NCI-H1436 (cell line): Measurements from ENCODE around the gene HAO1.

ENCODE experiments used
- DNase-seq: peaks from one replicate; lab custom pipeline; 2025; lab: John Stamatoyannopoulos, UW

The HAO1 gene

GRCh38 chr20:7926767-7927166, 13.5 kb downstream of the HAO1 start:
- DNase-seq: peak; percentile 12

GRCh38 chr20:7926323-7926722, 13.9 kb downstream of the HAO1 start:
- no peak for DNase-seq

- DNase-seq: no peak
These were observed 15.6 kb downstream of the HAO1 start for GRCh38 chr20:7924692-7925091.

GRCh38 chr20:7916648-7917047, 23.6 kb downstream of the HAO1 start:
- DNase-seq: no peak

- no peak for DNase-seq
These were observed 27.7 kb downstream of the HAO1 start for GRCh38 chr20:7912551-7912950.

GRCh38 chr20:7911586-7912330, 28.5 kb downstream of the HAO1 start:
- DNase-seq: no peak

DNA sequence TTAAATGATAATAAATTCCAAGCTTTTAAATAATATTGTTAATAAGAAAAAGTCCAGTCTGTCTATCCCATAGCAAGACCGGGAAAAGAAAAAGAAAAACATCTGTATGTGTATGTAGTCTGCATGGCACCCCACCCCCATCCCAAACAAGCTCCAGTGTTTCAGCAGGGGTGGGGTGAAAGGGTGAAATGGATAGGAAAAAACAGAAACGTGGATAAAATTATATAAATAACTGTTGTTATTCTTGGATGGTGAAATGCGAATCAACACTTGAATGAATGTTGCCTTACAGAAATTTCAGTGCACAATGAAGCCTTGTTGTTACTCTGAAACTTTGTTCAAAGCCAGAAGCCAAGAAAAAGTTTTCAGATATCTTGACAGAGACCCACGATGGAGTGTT, 31.4 kb downstream of the HAO1 start:
- no peak for DNase-seq

- DNase-seq: no peak
These were observed 36.8 kb downstream of the HAO1 start for GRCh38 chr20:7903429-7903828.

- no peak for DNase-seq
These were observed 37.4 kb downstream of the HAO1 start for GRCh38 chr20:7902879-7903278.

GRCh38 chr20:7897781-7898364, 42.4 kb downstream of the HAO1 start:
- DNase-seq: no peak

- DNase-seq: no peak
These were observed 47.1 kb downstream of the HAO1 start for GRCh38 chr20:7893014-7893730.

- no peak for DNase-seq
These were observed 48.6 kb downstream of the HAO1 start for GRCh38 chr20:7891705-7892104.

DNA sequence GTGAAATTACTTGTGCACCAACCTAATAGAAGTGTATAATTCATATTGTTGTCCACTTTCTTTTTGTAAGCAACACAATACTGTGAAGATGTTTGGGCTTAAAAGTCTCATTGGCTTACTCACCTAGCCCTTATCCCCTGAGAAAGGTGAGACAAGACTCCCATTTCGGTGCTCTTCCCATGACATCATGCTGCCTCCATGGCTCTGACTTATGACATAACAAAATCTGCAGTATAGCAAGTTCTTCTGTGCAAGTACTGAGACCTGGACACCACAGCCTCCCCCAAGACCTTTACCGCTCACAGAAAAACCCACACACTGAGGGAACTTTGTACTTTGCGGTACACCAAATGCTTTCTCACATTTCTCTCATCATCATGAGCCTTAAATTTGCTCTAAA, 50.5 kb downstream of the HAO1 start:
- DNase-seq: no peak

DNA sequence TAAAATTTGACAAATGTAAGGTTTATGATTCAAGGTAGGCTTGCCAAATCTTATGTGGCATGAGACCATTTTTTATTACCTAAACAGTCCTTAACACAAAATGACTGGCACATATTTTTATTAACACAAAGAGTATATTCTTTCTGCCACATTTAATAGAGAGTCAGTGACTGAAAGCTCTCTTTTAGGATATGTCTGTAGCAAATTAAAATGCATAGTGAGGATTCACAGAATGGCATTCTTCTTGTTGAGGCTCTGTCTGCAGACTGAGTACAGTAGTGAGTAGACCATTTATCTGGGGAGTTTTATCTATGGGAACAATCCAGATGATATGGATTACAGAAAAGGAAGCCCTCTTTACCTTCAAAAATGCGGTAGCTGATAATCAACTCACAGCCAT, 56.5 kb downstream of the HAO1 start:
- no peak for DNase-seq

- DNase-seq: no peak
These were observed 56.9 kb downstream of the HAO1 start for GRCh38 chr20:7883309-7883708.

GRCh38 chr20:7882076-7882475, 58.2 kb downstream of the HAO1 start:
- DNase-seq: no peak

- no peak for DNase-seq
These were observed 58.7 kb downstream of the HAO1 start for GRCh38 chr20:7881551-7881950.

GRCh38 chr20:7879883-7880282, 60.4 kb downstream of the HAO1 start:
- DNase-seq: no peak

GRCh38 chr20:7868108-7868507, 72.2 kb downstream of the HAO1 start:
- DNase-seq: no peak

DNA sequence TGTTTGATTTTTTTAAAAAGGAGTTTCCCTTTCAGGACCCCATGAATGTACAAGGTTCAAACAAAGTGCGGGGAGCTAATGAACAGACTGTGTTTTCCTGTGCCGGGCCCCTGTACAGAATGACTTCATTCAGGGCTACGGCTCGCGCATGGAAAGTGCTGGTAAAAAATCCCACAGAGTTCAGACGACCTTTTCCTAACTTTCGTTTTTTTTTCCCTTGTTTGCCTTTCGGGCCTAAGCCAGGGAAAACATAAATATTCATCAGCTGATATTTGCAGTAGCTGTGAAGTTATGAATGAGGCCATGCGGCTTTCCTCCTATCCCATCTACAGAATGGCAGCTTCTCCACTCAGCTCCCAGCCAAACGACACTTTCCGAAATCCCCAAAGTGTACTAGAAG, 74.0 kb downstream of the HAO1 start:
- DNase-seq: no peak

DNA sequence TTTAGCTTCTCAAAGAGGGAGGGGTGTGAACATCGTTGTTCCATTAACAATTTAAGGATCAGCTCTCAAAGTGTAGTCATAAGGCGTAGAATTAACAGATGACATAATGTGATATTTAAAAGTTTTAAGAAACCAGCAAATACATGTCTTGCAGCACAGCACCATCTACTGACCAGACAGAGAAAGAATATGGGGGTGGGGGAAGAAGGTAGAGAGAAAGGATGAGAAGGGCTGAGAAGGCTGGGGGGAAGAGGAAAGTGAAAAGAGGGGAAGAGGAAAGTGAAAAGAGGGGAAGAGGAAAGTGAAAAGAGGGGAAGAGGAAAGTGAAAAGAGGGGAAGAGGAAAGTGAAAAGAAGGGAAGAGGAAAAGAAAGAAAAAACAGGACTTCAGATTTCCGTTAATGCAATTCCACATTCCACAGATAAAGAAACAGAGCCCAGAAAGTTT, 80.9 kb downstream of the HAO1 start:
- DNase-seq: peak; percentile 54

DNA sequence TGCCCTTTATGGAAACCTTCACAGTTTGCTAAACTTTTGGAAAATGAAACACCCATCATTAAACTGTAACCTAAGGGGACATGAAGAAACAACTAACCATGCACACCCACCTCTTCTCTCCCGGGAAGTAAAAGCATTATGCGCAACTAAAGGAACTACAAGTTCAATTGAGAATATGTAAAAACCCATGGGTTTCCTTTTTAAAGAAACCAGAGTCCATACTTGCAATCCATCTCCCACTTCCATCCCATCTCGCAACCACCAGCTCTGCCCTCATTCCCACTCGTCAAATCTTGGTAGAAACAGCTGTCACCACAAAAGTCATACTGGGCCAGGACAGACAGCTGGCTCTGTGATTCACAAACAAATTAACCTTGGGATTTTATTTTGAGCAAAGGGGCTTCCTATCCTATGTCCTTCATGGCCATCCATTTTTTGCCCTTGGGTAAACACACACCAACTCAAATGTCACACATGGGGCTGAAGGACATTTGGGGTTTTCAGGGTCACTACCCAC, 81.5 kb downstream of the HAO1 start:
- no peak for DNase-seq

DNA sequence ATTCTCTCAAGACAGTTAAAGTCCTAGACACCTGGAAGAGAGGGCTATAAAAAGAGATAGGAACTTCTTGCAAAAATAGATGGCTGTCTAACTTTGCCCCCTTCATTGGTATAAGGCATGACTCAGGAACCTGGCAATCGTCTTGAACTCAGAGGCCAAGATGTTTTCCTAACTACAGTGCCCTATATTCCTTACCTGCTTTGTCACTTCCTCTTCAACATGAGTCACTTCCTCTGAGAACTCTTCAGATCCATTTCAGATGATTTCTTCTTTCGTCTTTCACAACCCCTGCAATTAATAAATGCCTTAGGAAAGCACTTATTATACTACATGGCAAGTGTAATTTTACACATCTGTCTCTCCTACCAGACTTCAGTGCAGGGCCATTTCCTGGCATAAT, 83.5 kb downstream of the HAO1 start:
- DNase-seq: no peak
